Endodermal cell (in vitro differentiated cells): Measurements from ENCODE around the gene LRCH3. TPM values are rescaled to one million over a fixed set of nuclear protein-coding genes. Genes with fewer than 3 reads are reported as not detected.
A peak's percentile ranks its signal among the peaks of the same experiment; 100 is the strongest.

ENCODE experiments used
- DNase-seq: peaks from one replicate; pipeline ENCODE4 v3.0.0-alpha.2; 2017
- H3K27ac ChIP-seq: 2 replicates; pipeline ENCODE4 v1.5.1; 2013; ENCODE audit warnings: mild to moderate bottlenecking, low read depth, low read length, moderate library complexity
- H3K27me3 ChIP-seq: 2 replicates; pipeline ENCODE4 v1.6.1; 2013; ENCODE audit warnings: mild to moderate bottlenecking, low read length, moderate library complexity; ENCODE audit not compliant: insufficient read depth, control insufficient read depth, poor library complexity, severe bottlenecking
- H3K36me3 ChIP-seq: 2 replicates; pipeline ENCODE4 v1.7.0; 2013; ENCODE audit warnings: mild to moderate bottlenecking, low read length, moderate library complexity; ENCODE audit not compliant: control insufficient read depth, insufficient read depth
- H3K4me1 ChIP-seq: one replicate; pipeline ENCODE4 v1.7.0; 2013; ENCODE audit warnings: low read length; ENCODE audit not compliant: control insufficient read depth, insufficient read depth
- H3K4me3 ChIP-seq: 2 replicates; pipeline ENCODE4 v1.5.1; 2013; ENCODE audit warnings: mild to moderate bottlenecking, low read length, moderate library complexity
- H3K9ac ChIP-seq: 2 replicates; pipeline ENCODE4 v1.6.1; 2013; ENCODE audit warnings: mild to moderate bottlenecking, low read length, moderate library complexity; ENCODE audit not compliant: poor library complexity, severe bottlenecking; ENCODE audit errors: extremely low read depth
- H3K9me3 ChIP-seq: 2 replicates; pipeline ENCODE4 v1.6.1; 2013; ENCODE audit warnings: mild to moderate bottlenecking, low read length, moderate library complexity; ENCODE audit not compliant: control insufficient read depth
- H3K27ac Mint-ChIP-seq: 2 replicates; pipeline ENCODE4 v1.8.0; 2020; ENCODE audit warnings: mixed read lengths
- H3K27me3 Mint-ChIP-seq: 2 replicates; pipeline ENCODE4 v1.8.0; 2021; ENCODE audit warnings: mild to moderate bottlenecking, mixed read lengths; ENCODE audit not compliant: insufficient read depth
- H3K36me3 Mint-ChIP-seq: 2 replicates; pipeline ENCODE4 v1.8.0; 2020; ENCODE audit warnings: low read depth, mixed read lengths
- H3K4me1 Mint-ChIP-seq: 2 replicates; pipeline ENCODE4 v1.8.0; 2020; ENCODE audit warnings: mixed read lengths
- H3K4me3 Mint-ChIP-seq: 2 replicates; pipeline ENCODE4 v1.8.0; 2020; ENCODE audit warnings: mild to moderate bottlenecking, moderate library complexity, mixed read lengths
- H3K9me3 Mint-ChIP-seq: 2 replicates; pipeline ENCODE4 v1.8.0; 2020; ENCODE audit warnings: mild to moderate bottlenecking, mixed read lengths
- CTCF ChIP-seq: fragments of 200-600 bp; sonication (generic); conservative IDR thresholded peaks from 2 replicates; pipeline ENCODE4 v1.5.0; 2021; ENCODE audit warnings: antibody characterized with exemption, mild to moderate bottlenecking
- WGBS, 2 experiments: methylation state at CpG; one replicate each; pipeline versions ENCODE4 v1.1.5 to v1.1.7; 2013; ENCODE audit warnings: missing lambda C conversion rate in 2 of 2, mixed read lengths in 1 of 2; ENCODE audit not compliant: insufficient coverage in 1 of 2, insufficient read length in 1 of 2; 5-methylcytosine and 5-hydroxymethylcytosine counted together
- long read RNA-seq, 4 experiments: library from polyadenylated mRNA in 2 of 4; library from RNA in 1 of 4; library from capped mRNA in 1 of 4; stranded (forward) in 3 of 4; unstranded in 1 of 4; transcript quantifications; one replicate each; pipeline ENCODE4 v2.0.0, GENCODE V29; 2020 to 2021; ENCODE audit warnings: inconsistent platforms in 1 of 4
- polyA plus RNA-seq, 2 experiments: library from polyadenylated mRNA; stranded (reverse); fragments of 50-300 nt; gene quantifications; one replicate each; pipeline ENCODE4 v1.2.3, GENCODE V29; 2013
- total RNA-seq, 2 donors: library from RNA; stranded (reverse); fragmentation: NEBNext Ultra II Directional in 1 of 2; extraction: Animal tissue kit (Norgen Biotek cat#: 25700) in 1 of 2; gene quantifications; 2 replicates in 1 of 2; 3 replicates in 1 of 2; pipeline ENCODE4 v1.2.1, GENCODE V29; 2021

The LRCH3 gene
- 10 to 100 TPM; 67.1 to 70.2 TPM for total RNA-seq
- polyA plus RNA-seq (2013, experiment 1 of 2) = 36.1 TPM
- 37.5 TPM for polyA plus RNA-seq (2013, experiment 2 of 2)
- long read RNA-seq, experiment 1, partial matches to known transcripts = 0 of 2 reads
- long read RNA-seq, experiment 1, other reads (novel, unspliced or antisense) = 2 of 2 reads
- long read RNA-seq, experiment 2, full-length matches to known transcripts = 11 of 41 reads
- long read RNA-seq, experiment 2, partial matches to known transcripts = 8 of 41 reads
- long read RNA-seq, experiment 2, other reads (novel, unspliced or antisense) = 22 of 41 reads
- long read RNA-seq, experiment 3, full-length matches to known transcripts = 26 of 85 reads
- long read RNA-seq, experiment 3, partial matches to known transcripts = 12 of 85 reads
- long read RNA-seq, experiment 3, other reads (novel, unspliced or antisense) = 47 of 85 reads
- long read RNA-seq, experiment 4, partial matches to known transcripts = 4 of 8 reads
- long read RNA-seq, experiment 4, other reads (novel, unspliced or antisense) = 4 of 8 reads

GRCh38 chr3:197791113-197791891 lies at the start of gene LRCH3:
LRCH3 (plus strand) TSS chr3:197791254; CDS start chr3:197791279, 25 bp downstream.
- peak; percentile 97 for DNase-seq
- Mint-ChIP-seq H3K27me3 (no peaks in the 10 kb centered on the region), H3K4me3 (peak within 1 kb of the TSS; percentile 96), H3K27ac (peak within 1 kb of the TSS; percentile 97), H3K4me1 (peaks cover 14% of the 10 kb centered on the region), H3K36me3 (no peaks in the 10 kb centered on the region), H3K9me3 (no peaks in the 10 kb centered on the region)
- no peaks in the 10 kb centered on the region for H3K9me3 ChIP-seq
- H3K9ac ChIP-seq = peak within 1 kb of the TSS; percentile 86
- H3K27ac ChIP-seq = peak within 1 kb of the TSS; percentile 91
- no peaks in the 10 kb centered on the region for H3K36me3 ChIP-seq
- H3K27me3 ChIP-seq = no peaks in the 10 kb centered on the region
- H3K4me1 ChIP-seq = no peaks in the 10 kb centered on the region
- peak within 1 kb of the TSS; percentile 97 for H3K4me3 ChIP-seq
- no peak for TF ChIP-seq CTCF
- WGBS, 2 experiments = 0 to 1% methylated on average over 26 to 83 of the region's 83 CpGs

GRCh38 chr3:197742787-197743186 lies 48.3 kb upstream of the LRCH3 start:
- no peak overlapping the region for H3K9ac ChIP-seq
- H3K9me3 ChIP-seq = no peaks in the 10 kb centered on the region
- no peaks in the 10 kb centered on the region for H3K4me1 ChIP-seq
- H3K9me3 Mint-ChIP-seq = no peaks in the 10 kb centered on the region
- H3K27ac Mint-ChIP-seq = no peak overlapping the region
- H3K4me3 Mint-ChIP-seq = no peak overlapping the region
- no peaks in the 10 kb centered on the region for H3K27me3 ChIP-seq
- H3K4me3 ChIP-seq = no peak overlapping the region
- no peak for TF ChIP-seq CTCF
- DNase-seq = no peak
- H3K36me3 Mint-ChIP-seq = no peaks in the 10 kb centered on the region
- 91 to 92% methylated on average over 2 to 3 of the region's 3 CpGs for WGBS, 2 experiments
- no peaks in the 10 kb centered on the region for H3K27me3 Mint-ChIP-seq
- H3K27ac ChIP-seq = no peak overlapping the region
- no peaks in the 10 kb centered on the region for H3K4me1 Mint-ChIP-seq
- H3K36me3 ChIP-seq = no peaks in the 10 kb centered on the region

- H3K4me3 ChIP-seq = no peak overlapping the region
- no peak overlapping the region for H3K27ac Mint-ChIP-seq
- DNase-seq = no peak
- no peaks in the 10 kb centered on the region for H3K9me3 Mint-ChIP-seq
- H3K4me1 ChIP-seq = no peaks in the 10 kb centered on the region
- H3K27ac ChIP-seq = no peak overlapping the region
- H3K9ac ChIP-seq = no peak overlapping the region
- no peak overlapping the region for H3K4me3 Mint-ChIP-seq
- WGBS, 2 experiments = 89 to 100% methylated on average over 2 to 3 of the region's 3 CpGs
- peaks cover 11% of the 10 kb centered on the region for H3K27me3 Mint-ChIP-seq
- no peaks in the 10 kb centered on the region for H3K36me3 ChIP-seq
- H3K27me3 ChIP-seq = no peaks in the 10 kb centered on the region
- H3K9me3 ChIP-seq = no peaks in the 10 kb centered on the region
- no peaks in the 10 kb centered on the region for H3K36me3 Mint-ChIP-seq
- H3K4me1 Mint-ChIP-seq = peaks cover 8% of the 10 kb centered on the region
- no peak for TF ChIP-seq CTCF
Measured at GRCh38 chr3:197746209-197746608, 44.8 kb upstream of the LRCH3 start.
